Liver (tissue), 9 donors: ENCODE results near the gene ANKRD27. TPM values are rescaled to one million over a fixed set of nuclear protein-coding genes. Genes with fewer than 3 reads are reported as not detected.
"Not testable (repeated sequence)": the region's sequence is repeated elsewhere in the genome, so short reads cannot be mapped to it uniquely, and the experiment has no call there.

Experiments used
- DNase-seq: peaks from one replicate; pipeline ENCODE4 v3.0.0-alpha.2; 2017; ENCODE audit warnings: low spot score
- H3K27ac ChIP-seq, 2 donors: one replicate each; pipeline ENCODE4 v1.7.0; 2013; ENCODE audit warnings: inconsistent platforms in 2 of 2, low read length in 2 of 2, control low read depth in 1 of 2, low read depth in 1 of 2, mild to moderate bottlenecking in 1 of 2
- H3K27me3 ChIP-seq, 4 donors: one replicate each; pipeline versions ENCODE4 v1.6.1 to v1.7.0; 2013; ENCODE audit warnings: low read length in 3 of 4, inconsistent platforms in 1 of 4, mild to moderate bottlenecking in 1 of 4, moderate library complexity in 1 of 4; ENCODE audit not compliant: control insufficient read depth in 4 of 4, insufficient read depth in 4 of 4
- H3K36me3 ChIP-seq, 4 donors: one replicate each; pipeline versions ENCODE4 v1.6.1 to v1.7.0; 2013; ENCODE audit warnings: low read length in 3 of 4, mild to moderate bottlenecking in 3 of 4, low read depth in 1 of 4, moderate library complexity in 1 of 4; ENCODE audit not compliant: control insufficient read depth in 4 of 4, insufficient read depth in 3 of 4
- H3K4me1 ChIP-seq, 4 donors: one replicate each; pipeline versions ENCODE4 v1.6.1 to v1.7.0; 2013; ENCODE audit warnings: low read length in 3 of 4, mild to moderate bottlenecking in 3 of 4, moderate library complexity in 1 of 4; ENCODE audit not compliant: control insufficient read depth in 4 of 4, insufficient read depth in 4 of 4
- H3K4me3 ChIP-seq, 3 donors: one replicate each; pipeline versions ENCODE4 v1.6.1 to v1.7.0; 2013; ENCODE audit warnings: low read length in 3 of 3, control low read depth in 1 of 3, low read depth in 1 of 3, mild to moderate bottlenecking in 1 of 3
- H3K9ac ChIP-seq, 2 donors: one replicate each; pipeline ENCODE4 v1.7.0; 2013; ENCODE audit warnings: low read length in 2 of 2, mild to moderate bottlenecking in 2 of 2, moderate library complexity in 2 of 2, control low read depth in 1 of 2, low read depth in 1 of 2
- H3K9me3 ChIP-seq, 4 donors: one replicate each; pipeline versions ENCODE4 v1.6.1 to v1.7.0; 2013; ENCODE audit warnings: low read length in 3 of 4; ENCODE audit not compliant: control insufficient read depth in 4 of 4
- EGR1 ChIP-seq, 2 donors: IDR thresholded peaks; 2 replicates each; pipeline ENCODE4 v1.6.1; 2016 to 2018; ENCODE audit warnings: antibody characterized with exemption in 2 of 2, low read depth in 2 of 2
- FOXA1 ChIP-seq: IDR thresholded peaks from 2 replicates; pipeline ENCODE4 v1.6.1; 2016; ENCODE audit warnings: antibody characterized with exemption
- FOXA2 ChIP-seq: IDR thresholded peaks from 2 replicates; pipeline ENCODE4 v1.6.1; 2016; ENCODE audit warnings: antibody characterized with exemption
- GABPA ChIP-seq, 2 donors: IDR thresholded peaks in 1 of 2; conservative IDR thresholded peaks in 1 of 2; 2 replicates each; pipeline ENCODE4 v1.6.1; 2016; ENCODE audit warnings: antibody characterized with exemption in 2 of 2, mild to moderate bottlenecking in 1 of 2, moderate library complexity in 1 of 2
- HNF4A ChIP-seq, 2 donors: conservative IDR thresholded peaks; 2 replicates each; pipeline ENCODE4 v1.6.1; 2016; ENCODE audit warnings: antibody characterized with exemption in 2 of 2, mild to moderate bottlenecking in 2 of 2
- HNF4G ChIP-seq: IDR thresholded peaks from 2 replicates; pipeline ENCODE4 v1.6.1; 2016; ENCODE audit warnings: antibody characterized with exemption
- JUND ChIP-seq, 2 donors: IDR thresholded peaks; 2 replicates each; pipeline ENCODE4 v1.6.1; 2016; ENCODE audit warnings: antibody characterized with exemption in 2 of 2
- NR2F2 ChIP-seq: IDR thresholded peaks from 2 replicates; pipeline ENCODE4 v1.6.1; 2016; ENCODE audit warnings: antibody characterized with exemption
- RAD21 ChIP-seq, 2 donors: IDR thresholded peaks; 2 replicates each; pipeline ENCODE4 v1.6.1; 2016; ENCODE audit warnings: antibody characterized with exemption in 2 of 2, mild to moderate bottlenecking in 2 of 2
- RXRA ChIP-seq, 2 donors: IDR thresholded peaks; 2 replicates each; pipeline ENCODE4 v1.6.1; 2017 to 2018; ENCODE audit warnings: antibody characterized with exemption in 2 of 2, mild to moderate bottlenecking in 1 of 2
- SP1 ChIP-seq: IDR thresholded peaks from 2 replicates; pipeline ENCODE4 v1.6.1; 2018; ENCODE audit warnings: antibody characterized with exemption, mild to moderate bottlenecking
- TAF1 ChIP-seq: conservative IDR thresholded peaks from 2 replicates; pipeline ENCODE4 v1.6.1; 2016; ENCODE audit warnings: antibody characterized with exemption, mild to moderate bottlenecking
- YY1 ChIP-seq: IDR thresholded peaks from 2 replicates; pipeline ENCODE4 v1.6.1; 2016; ENCODE audit warnings: antibody characterized with exemption, mild to moderate bottlenecking
- WGBS: extraction: QIAGEN DNeasy Blood & Tissue Kit; methylation state at CpG from one replicate; pipeline ENCODE4 v1.1.7; 2013; 5-methylcytosine and 5-hydroxymethylcytosine counted together
- polyA plus RNA-seq, 2 donors: library from polyadenylated mRNA; stranded (reverse) in 1 of 2; unstranded in 1 of 2; fragments of 200-250 nt in 1 of 2; fragments of >200 nt in 1 of 2; fragmentation: Nextera tagmentation in 1 of 2; extraction: Ambion mirVana in 1 of 2; gene quantifications; one replicate each; pipeline versions ENCODE4 v1.2.1 to v1.2.3, GENCODE V29; 2013 to 2015
- total RNA-seq, 2 donors: library from RNA; depleted of rRNA; stranded (reverse); fragments of >200 nt; gene quantifications; one replicate each; pipeline ENCODE4 v1.2.3, GENCODE V29; 2014
- TF ChIP-seq, protein P1 (sequence below): IDR thresholded peaks from 2 replicates; pipeline ENCODE4 v1.6.1; 2016; ENCODE audit warnings: antibody characterized with exemption
- TF ChIP-seq, protein P2 (sequence below): IDR thresholded peaks from 2 replicates; pipeline ENCODE4 v1.6.1; 2016; ENCODE audit warnings: antibody characterized with exemption
- TF ChIP-seq, protein P3 (sequence below): IDR thresholded peaks from 2 replicates; pipeline ENCODE4 v1.6.1; 2016; ENCODE audit warnings: antibody characterized with exemption
- TF ChIP-seq, protein P4 (sequence below): fragments of 150-350 bp; IDR thresholded peaks from 2 replicates; pipeline ENCODE4 v1.5.1; 2017; ENCODE audit warnings: improper control_type of control experiment, low read depth, low read length; ENCODE audit not compliant: missing input control
- donor health status: healthy.
- donor health status: healthy.
- donor health status: healthy.
- donor health status: healthy.
- donor health status: healthy.

The ANKRD27 gene
- total and polyA plus RNA-seq, 4 donors = 3.4 to 14.2 (median 7.8) TPM

DNA sequence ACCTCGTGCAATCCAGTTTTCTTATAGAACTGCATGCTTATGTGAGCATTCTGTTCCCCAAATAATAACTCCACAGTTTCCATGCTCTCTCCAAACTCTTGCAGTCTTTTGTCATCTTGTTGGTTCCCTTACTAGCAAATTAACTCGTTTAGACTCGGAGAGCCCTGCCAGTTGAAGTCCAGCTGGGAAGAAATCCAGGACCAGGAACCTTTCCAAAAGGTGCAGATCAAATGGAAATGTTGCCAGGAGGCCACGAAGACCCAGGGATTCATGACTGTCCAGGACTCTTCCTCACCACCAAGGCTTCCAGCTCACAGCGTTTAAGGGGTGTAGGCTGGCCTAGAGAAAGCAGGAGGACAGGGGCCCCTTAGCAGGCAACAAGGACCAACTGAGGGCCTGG is 42.5 kb upstream of the ANKRD27 start (continued):
- TF ChIP-seq, protein P1, sequence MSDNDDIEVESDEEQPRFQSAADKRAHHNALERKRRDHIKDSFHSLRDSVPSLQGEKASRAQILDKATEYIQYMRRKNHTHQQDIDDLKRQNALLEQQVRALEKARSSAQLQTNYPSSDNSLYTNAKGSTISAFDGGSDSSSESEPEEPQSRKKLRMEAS = no peak
- TF ChIP-seq HNF4A (conservative IDR thresholded peaks at IDR 0.05) = no peak
- TF ChIP-seq, protein P2, sequence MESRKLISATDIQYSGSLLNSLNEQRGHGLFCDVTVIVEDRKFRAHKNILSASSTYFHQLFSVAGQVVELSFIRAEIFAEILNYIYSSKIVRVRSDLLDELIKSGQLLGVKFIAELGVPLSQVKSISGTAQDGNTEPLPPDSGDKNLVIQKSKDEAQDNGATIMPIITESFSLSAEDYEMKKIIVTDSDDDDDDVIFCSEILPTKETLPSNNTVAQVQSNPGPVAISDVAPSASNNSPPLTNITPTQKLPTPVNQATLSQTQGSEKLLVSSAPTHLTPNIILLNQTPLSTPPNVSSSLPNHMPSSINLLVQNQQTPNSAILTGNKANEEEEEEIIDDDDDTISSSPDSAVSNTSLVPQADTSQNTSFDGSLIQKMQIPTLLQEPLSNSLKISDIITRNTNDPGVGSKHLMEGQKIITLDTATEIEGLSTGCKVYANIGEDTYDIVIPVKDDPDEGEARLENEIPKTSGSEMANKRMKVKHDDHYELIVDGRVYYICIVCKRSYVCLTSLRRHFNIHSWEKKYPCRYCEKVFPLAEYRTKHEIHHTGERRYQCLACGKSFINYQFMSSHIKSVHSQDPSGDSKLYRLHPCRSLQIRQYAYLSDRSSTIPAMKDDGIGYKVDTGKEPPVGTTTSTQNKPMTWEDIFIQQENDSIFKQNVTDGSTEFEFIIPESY = no peak
- TF ChIP-seq, protein P3, sequence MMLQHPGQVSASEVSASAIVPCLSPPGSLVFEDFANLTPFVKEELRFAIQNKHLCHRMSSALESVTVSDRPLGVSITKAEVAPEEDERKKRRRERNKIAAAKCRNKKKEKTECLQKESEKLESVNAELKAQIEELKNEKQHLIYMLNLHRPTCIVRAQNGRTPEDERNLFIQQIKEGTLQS = no peak

DNA sequence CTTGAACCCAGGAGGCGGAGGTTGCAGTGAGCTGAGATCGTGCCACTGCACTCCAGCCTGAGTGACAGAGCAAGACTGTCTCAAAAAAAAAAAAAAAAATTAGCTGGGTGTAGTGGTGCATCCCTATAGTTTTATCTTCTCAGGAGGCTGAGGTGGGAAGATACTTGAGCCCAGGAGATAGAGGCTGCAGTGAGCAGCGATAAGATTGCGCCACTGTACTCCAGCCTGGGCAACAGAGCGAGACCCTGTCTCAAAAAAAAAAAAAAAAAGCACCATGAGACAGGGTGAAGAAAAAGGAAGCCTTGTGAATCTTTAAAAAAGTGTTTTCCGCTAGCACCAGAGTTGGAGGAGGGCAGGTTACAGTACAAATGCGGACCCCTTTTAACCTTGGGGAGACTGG is 41.2 kb upstream of the ANKRD27 start:
- H3K27ac ChIP-seq, H3K9me3 ChIP-seq, H3K4me3 ChIP-seq, H3K27me3 ChIP-seq, H3K36me3 ChIP-seq, DNase-seq, H3K9ac ChIP-seq, H3K4me1 ChIP-seq: not testable (repeated sequence)
- WGBS = 97% methylated on average over 7 of the region's 7 CpGs

DNA sequence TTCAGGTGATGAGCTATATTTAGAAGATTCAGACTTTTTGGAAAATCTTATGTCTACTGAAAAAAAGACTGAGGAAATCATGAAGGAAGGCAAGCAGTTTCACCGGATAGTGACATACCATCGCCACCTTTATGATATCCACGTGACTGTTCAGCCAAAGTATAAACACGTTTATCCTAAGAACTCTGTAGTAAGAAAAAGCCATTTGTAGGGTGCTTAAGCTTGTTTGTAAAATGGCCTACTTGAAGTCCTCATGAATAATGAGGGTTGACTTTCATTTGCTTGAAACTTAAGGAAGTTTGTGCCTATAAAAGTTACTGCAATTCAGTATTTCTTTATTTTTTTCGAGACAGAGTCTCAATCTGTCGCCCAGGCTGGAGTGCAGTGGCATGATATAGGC is 36.8 kb upstream of the ANKRD27 start:
- no peaks in the 10 kb centered on the region for H3K9me3 ChIP-seq
- no peaks in the 10 kb centered on the region for H3K27me3 ChIP-seq
- no peak overlapping the region for H3K4me3 ChIP-seq
- 94% methylated on average over 6 of the region's 6 CpGs for WGBS
- TF ChIP-seq SP1 (no peak), RAD21 (IDR thresholded peaks at IDR 0.05) (no peak)
- H3K9ac ChIP-seq = no peak overlapping the region
- no peaks in the 10 kb centered on the region for H3K4me1 ChIP-seq
- H3K36me3 ChIP-seq = peaks cover 0 to 10% (median 4%) of the 10 kb centered on the region in 4 donors
- DNase-seq = no peak
- H3K27ac ChIP-seq = no peak overlapping the region

DNA sequence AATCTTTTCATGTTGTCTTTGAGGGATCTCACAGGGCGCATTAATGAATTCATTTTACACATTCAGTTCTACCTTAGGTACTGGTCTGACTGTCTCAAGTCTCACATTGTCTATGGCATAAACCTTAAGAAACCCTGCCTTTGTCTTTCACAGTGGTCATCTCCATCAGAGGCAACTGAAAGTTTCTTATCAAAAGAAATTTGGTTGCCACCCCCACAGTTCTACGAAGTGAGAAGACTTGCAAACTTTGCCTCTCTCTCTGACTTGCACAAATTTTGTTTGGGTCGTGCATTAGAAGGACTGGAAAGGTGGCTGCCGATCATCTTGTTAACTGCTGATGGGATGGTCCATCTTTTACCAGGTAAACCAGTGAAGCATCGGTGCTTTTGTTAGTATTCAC is 34.1 kb upstream of the ANKRD27 start:
- Histone ChIP-seq H3K4me3 (no peak overlapping the region), H3K36me3 (peaks cover 0 to 14% (median 5%) of the 10 kb centered on the region in 4 donors), H3K9me3 (peaks cover under 1 to 7% (median 4%) of the 10 kb centered on the region in 4 donors), H3K4me1 (no peaks in the 10 kb centered on the region), H3K27me3 (no peaks in the 10 kb centered on the region), H3K27ac (no peak overlapping the region), H3K9ac (no peak overlapping the region)
- WGBS = 97% methylated on average over 5 of the region's 5 CpGs
- DNase-seq = no peak
- TF ChIP-seq, protein P1 = no peak
- TF ChIP-seq RXRA (IDR thresholded peaks at IDR 0.05) = no peak
- TF ChIP-seq, protein P2 = no peak
- no peak for TF ChIP-seq FOXA2
- no peak for TF ChIP-seq TAF1
- TF ChIP-seq YY1 = no peak
- TF ChIP-seq, protein P4, sequence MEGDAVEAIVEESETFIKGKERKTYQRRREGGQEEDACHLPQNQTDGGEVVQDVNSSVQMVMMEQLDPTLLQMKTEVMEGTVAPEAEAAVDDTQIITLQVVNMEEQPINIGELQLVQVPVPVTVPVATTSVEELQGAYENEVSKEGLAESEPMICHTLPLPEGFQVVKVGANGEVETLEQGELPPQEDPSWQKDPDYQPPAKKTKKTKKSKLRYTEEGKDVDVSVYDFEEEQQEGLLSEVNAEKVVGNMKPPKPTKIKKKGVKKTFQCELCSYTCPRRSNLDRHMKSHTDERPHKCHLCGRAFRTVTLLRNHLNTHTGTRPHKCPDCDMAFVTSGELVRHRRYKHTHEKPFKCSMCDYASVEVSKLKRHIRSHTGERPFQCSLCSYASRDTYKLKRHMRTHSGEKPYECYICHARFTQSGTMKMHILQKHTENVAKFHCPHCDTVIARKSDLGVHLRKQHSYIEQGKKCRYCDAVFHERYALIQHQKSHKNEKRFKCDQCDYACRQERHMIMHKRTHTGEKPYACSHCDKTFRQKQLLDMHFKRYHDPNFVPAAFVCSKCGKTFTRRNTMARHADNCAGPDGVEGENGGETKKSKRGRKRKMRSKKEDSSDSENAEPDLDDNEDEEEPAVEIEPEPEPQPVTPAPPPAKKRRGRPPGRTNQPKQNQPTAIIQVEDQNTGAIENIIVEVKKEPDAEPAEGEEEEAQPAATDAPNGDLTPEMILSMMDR = no peak
- no peak for TF ChIP-seq EGR1 (IDR thresholded peaks at IDR 0.05; ENCODE audit: low read depth in 2 of 2)
- TF ChIP-seq, protein P3 = no peak
- no peak for TF ChIP-seq JUND (IDR thresholded peaks at IDR 0.05)
- no peak for TF ChIP-seq FOXA1
- TF ChIP-seq HNF4G = no peak
- TF ChIP-seq HNF4A (conservative IDR thresholded peaks at IDR 0.05) = no peak
- TF ChIP-seq RAD21 (IDR thresholded peaks at IDR 0.05) = no peak
- no peak for TF ChIP-seq GABPA (IDR thresholded peaks at IDR 0.05 in 1 of 2, conservative IDR thresholded peaks at IDR 0.05 in 1 of 2)
- TF ChIP-seq SP1 = no peak
- TF ChIP-seq NR2F2 = no peak
